ENCODE results near the gene PDE6D. TPM values are rescaled to one million over a fixed set of nuclear protein-coding genes. Genes with fewer than 3 reads are reported as not detected.

The PDE6D gene
- total and polyA plus RNA-seq, 2 of the 4 experiments (the other 2 are of a cell fraction) = 13.8 to 24.7 TPM

DNA sequence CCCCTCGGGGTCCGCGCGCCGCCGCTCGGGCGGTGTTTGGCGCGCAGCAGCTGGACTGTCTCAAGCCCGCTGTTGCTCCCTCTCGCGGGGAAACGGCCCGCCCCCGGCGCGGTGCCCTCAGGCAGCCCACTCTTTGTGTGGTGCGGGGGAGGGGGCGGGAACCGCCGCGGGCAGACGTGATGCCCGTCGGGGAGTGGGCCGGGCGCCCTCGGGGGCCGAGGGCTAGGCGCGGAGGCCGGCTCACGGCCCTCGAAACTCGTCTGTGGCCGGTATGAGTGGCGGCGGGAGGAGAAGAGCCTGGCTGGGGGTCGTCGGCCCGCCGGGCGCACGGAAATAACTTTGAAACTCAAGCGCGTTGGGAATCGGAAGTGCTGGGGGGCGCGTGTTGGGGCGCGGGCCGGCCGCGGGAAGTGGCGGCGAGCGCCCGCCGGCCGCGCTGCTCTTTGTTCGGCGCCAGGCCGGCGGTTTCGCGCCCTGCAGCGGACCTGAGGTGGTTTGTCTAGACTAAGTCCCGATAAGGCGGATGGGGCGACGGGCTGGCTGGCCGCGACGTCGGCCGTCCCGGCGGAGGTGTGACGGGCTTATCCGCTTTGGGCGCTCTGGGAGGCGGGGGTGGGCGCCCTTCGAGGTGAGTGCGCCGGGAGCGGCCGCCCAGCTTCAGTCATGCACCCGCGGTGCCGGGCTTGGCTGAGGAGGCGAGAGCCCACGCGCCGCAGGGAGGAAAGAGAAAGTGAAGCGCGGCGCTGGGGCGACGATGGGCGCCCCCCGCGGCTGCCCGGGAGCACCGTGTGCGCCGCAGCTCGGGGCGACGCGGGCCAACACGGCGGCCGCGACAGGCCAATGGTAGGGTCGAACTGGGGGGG lies 72.1 kb downstream of the PDE6D start:
- ChIA-PET POLR2A (ENCODE audit: unreplicated experiment) (interaction anchor here (0.8 to 1.0 kb wide), 3 partner anchors 12 to 95 kb away, joined by 3 to 4 read pairs (median 3); no protein-coding TSS in a partner anchor), CTCF (interaction anchor here (1.1 kb wide), 1 partner anchor 42 kb away, joined by 3 read pairs; no protein-coding TSS in a partner anchor)
- Histone ChIP-seq H4K20me1 (ENCODE audit: insufficient read depth, low read length) (peaks cover 48% of the 10 kb centered on the region), H2BK120ac (ENCODE audit: low read depth, low read length) (no peak overlapping the region), H3K4me3 (ENCODE audit: insufficient read depth, low read depth, low read length) (peak overlapping the region; percentile 89), H3K79me1 (ENCODE audit: low read depth in 1 of 2, low read length in 2 of 2) (peaks cover 6 to 29% of the 10 kb centered on the region in 2 experiments), H3K9me1 (ENCODE audit: insufficient read depth, low read length) (peaks cover 5% of the 10 kb centered on the region; the same call in 1 of the 2 replicates), H3K4me1 (ENCODE audit: control insufficient read depth, insufficient read depth, low read length) (peaks cover 12% of the 10 kb centered on the region), H3K4me2 (ENCODE audit: low read depth, low read length) (peak overlapping the region; percentile 13; the same call in 1 of the 2 replicates), H3K9me3 (ENCODE audit: control insufficient read depth, insufficient read depth, low read length) (no peaks in the 10 kb centered on the region), H2AK5ac (ENCODE audit: low read depth, low read length) (peak overlapping the region; percentile 38; the same call in 1 of the 2 replicates), H2BK5ac (ENCODE audit: low read depth, low read length, poor library complexity, severe bottlenecking) (peak overlapping the region; percentile 71), H3K14ac (replicated peaks; ENCODE audit: low read depth, low read length) (peak overlapping the region; percentile 53; the same call in 1 of the 2 replicates), H2BK20ac (ENCODE audit: low read depth, low read length) (no peak overlapping the region), H3K9ac (ENCODE audit: low read depth, low read length) (peak overlapping the region; percentile 61), H3K36me3 (ENCODE audit: control insufficient read depth, insufficient read depth, low read length) (peaks cover 16% of the 10 kb centered on the region), H3K18ac (ENCODE audit: low read depth, low read length) (no peak overlapping the region), H4K8ac (ENCODE audit: low read depth in 2 of 2, low read length in 2 of 2) (no peak overlapping the region), H4K91ac (ENCODE audit: insufficient read depth, low read depth, low read length) (no peak overlapping the region; the same call in 1 of the 2 replicates), H2AK9ac (replicated peaks; ENCODE audit: low read depth, low read length, poor library complexity) (peak overlapping the region; percentile 93), H4K5ac (ENCODE audit: low read depth, low read length) (no peak overlapping the region), H3K56ac (ENCODE audit: extremely low read depth, insufficient read depth, low read length) (peak overlapping the region; percentile 20; the same call in 1 of the 2 replicates), H2AFZ (replicated peaks; ENCODE audit: low read length, poor library complexity) (peak overlapping the region; percentile 71), H3K23ac (ENCODE audit: low read depth, low read length) (no peak overlapping the region), H3K27ac (ENCODE audit: insufficient read depth, low read length) (peak overlapping the region; percentile 86), H3K27me3 (ENCODE audit: control insufficient read depth, insufficient read depth, low read length) (no peaks in the 10 kb centered on the region), H3K4ac (ENCODE audit: low read depth, low read length) (peak overlapping the region; percentile 35), H2BK15ac (ENCODE audit: low read depth, low read length) (no peak overlapping the region)
- peak; percentile 31 for DNase-seq
- dilution Hi-C loops (cut with HindIII; ENCODE audit: low sequenced_read_pairs, unreplicated experiment) (no loop called here), in situ Hi-C loops (cut with MboI; ENCODE audit: low sequenced_read_pairs) (no loop called here), intact Hi-C loops (cut with micrococcal nuclease) (no loop called here)
- ATAC-seq (ENCODE audit: low read depth) = peak; percentile 0; the same call in 1 of the 2 replicates
- BruUV-seq (replicated peaks) = no TSS peak
- WGBS, 2 experiments (ENCODE audit: extremely low coverage in 2 of 2, insufficient read length in 1 of 2) = 0% methylated on average over 49 of the region's 118 CpGs; no CpG with 5 or more reads in 1 of the 2 experiments
- peak; percentile 70 for TF ChIP-seq POLR2A (IDR thresholded peaks at IDR 0.05; ENCODE audit: low read depth, low read length)
- TF ChIP-seq CHD1 (IDR thresholded peaks at IDR 0.05; ENCODE audit: low read depth, low read length) = peak; percentile 92; the same call in 1 of the 2 replicates
- TF ChIP-seq MXI1 (IDR thresholded peaks at IDR 0.05; ENCODE audit: borderline replicate concordance, low read depth, low read length) = peak; percentile 28; the same call in 1 of the 2 replicates
- no peak for TF ChIP-seq BHLHE40 (IDR thresholded peaks at IDR 0.05; ENCODE audit: low read depth, low read length)
- TF ChIP-seq NFE2L2 (IDR thresholded peaks at IDR 0.05; ENCODE audit: low read depth, low read length) = no peak
- peak; percentile 60; the same call in 1 of the 2 replicates for TF ChIP-seq MAZ (IDR thresholded peaks at IDR 0.05; ENCODE audit: borderline replicate concordance, low read depth, low read length)
- peak; percentile 27; the same call in 1 of the 2 replicates for TF ChIP-seq CTCF (conservative IDR thresholded peaks at IDR 0.05; ENCODE audit: low read depth, low read length)

Data from IMR-90 (cell line).